IMR-90 (cell line): ENCODE measurements around the gene GALNT17. TPM values are rescaled to one million over a fixed set of nuclear protein-coding genes. Genes with fewer than 3 reads are reported as not detected.

Experiments
- ATAC-seq: fragments of 200-7000 bp; cut with Tn5 transposase; 2 replicates; pipeline ENCODE4 v1.9.1; 2020; ENCODE audit warnings: low read depth, mild to moderate bottlenecking, moderate library complexity
- BruUV-seq: library from RNA; stranded (reverse); fragments of 400-500 nt; replicated peaks from 2 replicates; lab custom pipeline; 2021; lab: Mats Ljungman, UMichigan
- CTCF ChIA-PET: fragments of 300-600 bp; formaldehyde crosslinking; extraction: SDS; loops from one replicate; lab custom pipeline; 2021; ENCODE audit warnings: antibody characterized with exemption; lab: Yijun Ruan, JAX
- POLR2A ChIA-PET: fragments of 300-600 bp; sonication (Branson Sonifier 250); formaldehyde crosslinking; loops from one replicate; lab custom pipeline; 2022; ENCODE audit warnings: antibody characterized with exemption; ENCODE audit not compliant: unreplicated experiment; lab: Charles Lee
- DNase-seq: peaks from one replicate; pipeline ENCODE4 v3.0.0; 2013
- H2AFZ ChIP-seq: replicated peaks from 2 replicates; pipeline ENCODE3; 2013; ENCODE audit warnings: low read length, mild to moderate bottlenecking; ENCODE audit not compliant: poor library complexity
- H2AK5ac ChIP-seq: 2 replicates; pipeline ENCODE4 v1.6.1; 2013; ENCODE audit warnings: low read depth, low read length, inconsistent platforms
- H2AK9ac ChIP-seq: replicated peaks from 2 replicates; pipeline ENCODE3; 2013; ENCODE audit warnings: mild to moderate bottlenecking, low read depth, low read length, moderate library complexity; ENCODE audit not compliant: poor library complexity
- H2BK120ac ChIP-seq: 2 replicates; pipeline ENCODE4 v1.6.1; 2013; ENCODE audit warnings: low read depth, low read length, inconsistent platforms
- H2BK15ac ChIP-seq: 3 replicates; pipeline ENCODE4 v1.6.1; 2013; ENCODE audit warnings: low read depth, low read length, inconsistent platforms
- H2BK20ac ChIP-seq: 2 replicates; pipeline ENCODE4 v1.6.1; 2013; ENCODE audit warnings: low read depth, mild to moderate bottlenecking, inconsistent platforms, low read length, moderate library complexity
- H2BK5ac ChIP-seq: 2 replicates; pipeline ENCODE4 v1.6.1; 2013; ENCODE audit warnings: mild to moderate bottlenecking, low read depth, low read length, inconsistent platforms; ENCODE audit not compliant: poor library complexity, severe bottlenecking
- H3K14ac ChIP-seq: replicated peaks from 2 replicates; pipeline ENCODE4 v1.6.1; 2013; ENCODE audit warnings: low read depth, low read length, inconsistent platforms
- H3K18ac ChIP-seq: 2 replicates; pipeline ENCODE4 v1.6.1; 2013; ENCODE audit warnings: low read depth, low read length, control low read depth
- H3K23ac ChIP-seq: 2 replicates; pipeline ENCODE4 v1.6.1; 2013; ENCODE audit warnings: low read depth, low read length, inconsistent platforms
- H3K27ac ChIP-seq: 2 replicates; pipeline ENCODE4 v1.5.1; 2013; ENCODE audit warnings: mild to moderate bottlenecking, control low read depth, low read length; ENCODE audit not compliant: insufficient read depth
- H3K27me3 ChIP-seq: 2 replicates; pipeline ENCODE4 v1.6.1; 2013; ENCODE audit warnings: low read length; ENCODE audit not compliant: control insufficient read depth, insufficient read depth
- H3K36me3 ChIP-seq: 2 replicates; pipeline ENCODE4 v1.6.1; 2013; ENCODE audit warnings: low read length, mixed read lengths; ENCODE audit not compliant: control insufficient read depth, insufficient read depth
- H3K4ac ChIP-seq: 2 replicates; pipeline ENCODE4 v1.6.1; 2013; ENCODE audit warnings: low read depth, low read length, inconsistent platforms
- H3K4me1 ChIP-seq: 2 replicates; pipeline ENCODE4 v1.6.1; 2013; ENCODE audit warnings: low read length, mixed read lengths; ENCODE audit not compliant: control insufficient read depth, insufficient read depth
- H3K4me2 ChIP-seq: 2 replicates; pipeline ENCODE4 v1.6.1; 2013; ENCODE audit warnings: low read depth, mild to moderate bottlenecking, control low read depth, low read length, moderate library complexity
- H3K4me3 ChIP-seq: 2 replicates; pipeline ENCODE4 v1.5.1; 2013; ENCODE audit warnings: low read depth, mild to moderate bottlenecking, control low read depth, low read length, moderate library complexity; ENCODE audit not compliant: insufficient read depth
- H3K56ac ChIP-seq: 2 replicates; pipeline ENCODE4 v1.6.1; 2013; ENCODE audit warnings: low read length, inconsistent platforms; ENCODE audit not compliant: insufficient read depth; ENCODE audit errors: extremely low read depth
- H3K79me1 ChIP-seq, 2 experiments: 2 replicates each; pipeline ENCODE4 v1.6.1; 2013; ENCODE audit warnings: low read length in 2 of 2, inconsistent platforms in 1 of 2, low read depth in 1 of 2
- H3K9ac ChIP-seq: 2 replicates; pipeline ENCODE4 v1.6.1; 2013; ENCODE audit warnings: low read depth, low read length, control low read depth
- H3K9me1 ChIP-seq: 2 replicates; pipeline ENCODE4 v1.6.1; 2013; ENCODE audit warnings: low read length, inconsistent platforms; ENCODE audit not compliant: insufficient read depth
- H3K9me3 ChIP-seq: 2 replicates; pipeline ENCODE4 v1.6.1; 2013; ENCODE audit warnings: low read length; ENCODE audit not compliant: control insufficient read depth, insufficient read depth
- H4K20me1 ChIP-seq: 2 replicates; pipeline ENCODE4 v1.6.1; 2013; ENCODE audit warnings: low read length, inconsistent platforms; ENCODE audit not compliant: insufficient read depth
- H4K5ac ChIP-seq: 2 replicates; pipeline ENCODE4 v1.6.1; 2013; ENCODE audit warnings: mild to moderate bottlenecking, low read depth, low read length, control low read depth
- H4K8ac ChIP-seq, 2 experiments: 2 replicates each; pipeline ENCODE4 v1.6.1; 2013; ENCODE audit warnings: low read depth in 2 of 2, low read length in 2 of 2, control low read depth in 1 of 2, inconsistent platforms in 1 of 2
- H4K91ac ChIP-seq: 2 replicates; pipeline ENCODE4 v1.6.1; 2013; ENCODE audit warnings: low read depth, low read length, inconsistent platforms; ENCODE audit not compliant: insufficient read depth
- BHLHE40 ChIP-seq: fragments of 150-350 bp; IDR thresholded peaks from 2 replicates; pipeline ENCODE4 v1.6.1; 2016; ENCODE audit warnings: mild to moderate bottlenecking, low read depth, low read length
- CEBPB ChIP-seq: IDR thresholded peaks from 2 replicates; pipeline ENCODE4 v1.6.1; 2012; ENCODE audit warnings: low read depth, low read length, improper control_type of control experiment
- MAZ ChIP-seq: IDR thresholded peaks from 2 replicates; pipeline ENCODE4 v1.6.1; 2012; ENCODE audit warnings: low read depth, mild to moderate bottlenecking, low read length, improper control_type of control experiment, moderate library complexity, borderline replicate concordance
- NFE2L2 ChIP-seq: fragments of 150-350 bp; IDR thresholded peaks from 2 replicates; pipeline ENCODE4 v1.6.1; 2016; ENCODE audit warnings: low read depth, mild to moderate bottlenecking, low read length
- RCOR1 ChIP-seq: IDR thresholded peaks from 2 replicates; pipeline ENCODE4 v1.6.1; 2012; ENCODE audit warnings: mild to moderate bottlenecking, low read length, improper control_type of control experiment; ENCODE audit not compliant: insufficient replicate concordance
- RFX5 ChIP-seq: IDR thresholded peaks from 2 replicates; pipeline ENCODE4 v1.8.0; 2012; ENCODE audit warnings: low read depth, mild to moderate bottlenecking, low read length, moderate library complexity
- WGBS, 2 experiments: methylation state at CpG; one replicate each; pipeline versions ENCODE4 v1.1.5 to v1.1.7; 2013; ENCODE audit warnings: missing lambda C conversion rate in 2 of 2; ENCODE audit not compliant: insufficient read length in 1 of 2; ENCODE audit errors: extremely low coverage in 2 of 2; 5-methylcytosine and 5-hydroxymethylcytosine counted together
- dilution Hi-C: fragments of 300-500 bp; cut with HindIII; formaldehyde crosslinking; loops from one replicate; pipeline ENCODE4 v1.14.3; 2018; ENCODE audit warnings: low sequenced_read_pairs; ENCODE audit not compliant: unreplicated experiment
- in situ Hi-C: fragments of 300-500 bp; cut with MboI; formaldehyde crosslinking; loops from 3 replicates; pipeline ENCODE4 v1.14.3; 2019; ENCODE audit warnings: low sequenced_read_pairs, inconsistent platforms, mixed read lengths
- intact Hi-C: fragments of 100-400 bp; cut with micrococcal nuclease; formaldehyde crosslinking; loops from 2 replicates; pipeline ENCODE4 v1.10.0; 2022
- polyA plus RNA-seq, 3 experiments: library from polyadenylated mRNA; depleted of rRNA; stranded (reverse); fragments of >200 nt; gene quantifications; 2 replicates each; pipeline ENCODE4 v1.2.3, GENCODE V29; 2012; ENCODE audit warnings: low replicate concordance in 1 of 3
- total RNA-seq: library from RNA; depleted of rRNA; stranded (reverse); fragments of >200 nt; gene quantifications from 2 replicates; pipeline ENCODE4 v1.2.3, GENCODE V29; 2012

Gene GALNT17
- total and polyA plus RNA-seq, 2 of the 4 experiments (the other 2 are of a cell fraction): not detected

GRCh38 chr7:71424166-71425035 is 292.5 kb downstream of the GALNT17 start:
- POLR2A ChIA-PET: no interaction called here
- no peaks in the 10 kb centered on the region for H3K79me1 ChIP-seq
- WGBS, 2 experiments: 0% methylated on average over 1 of the region's 9 CpGs; no CpG with 5 or more reads in 1 of the 2 experiments
- H3K27me3 ChIP-seq: no peaks in the 10 kb centered on the region
- CTCF ChIA-PET: no interaction called here
- ATAC-seq (no peak), DNase-seq (no peak)
- H4K5ac ChIP-seq: no peak overlapping the region
- no peak overlapping the region for H2AFZ ChIP-seq
- no peaks in the 10 kb centered on the region for H3K36me3 ChIP-seq
- H3K14ac ChIP-seq: no peak overlapping the region
- H2BK5ac ChIP-seq: no peak overlapping the region
- no peak overlapping the region for H3K23ac ChIP-seq
- no peak overlapping the region for H4K91ac ChIP-seq
- no peak overlapping the region for H4K8ac ChIP-seq
- H3K9me1 ChIP-seq: no peaks in the 10 kb centered on the region
- no peak overlapping the region for H3K4me2 ChIP-seq
- dilution Hi-C loops: no loop called here
- no peak overlapping the region for H2BK20ac ChIP-seq
- no TSS peak for BruUV-seq
- H3K27ac ChIP-seq: no peak overlapping the region
- intact Hi-C loops: no loop called here
- no peaks in the 10 kb centered on the region for H4K20me1 ChIP-seq
- H3K56ac ChIP-seq: no peak overlapping the region
- no peak for TF ChIP-seq NFE2L2
- no peak for TF ChIP-seq RFX5
- no peak for TF ChIP-seq MAZ
- no peak for TF ChIP-seq BHLHE40
- no peak for TF ChIP-seq RCOR1
- TF ChIP-seq CEBPB: no peak
- H3K4ac ChIP-seq: no peak overlapping the region
- in situ Hi-C loops: no loop called here
- no peak overlapping the region for H3K4me3 ChIP-seq
- H3K9ac ChIP-seq: no peak overlapping the region
- no peak overlapping the region for H2AK5ac ChIP-seq
- peaks cover 31% of the 10 kb centered on the region for H3K9me3 ChIP-seq
- no peak overlapping the region for H2BK120ac ChIP-seq
- H3K4me1 ChIP-seq: no peaks in the 10 kb centered on the region
- H3K18ac ChIP-seq: no peak overlapping the region
- no peak overlapping the region for H2AK9ac ChIP-seq
- no peak overlapping the region for H2BK15ac ChIP-seq
